ENCODE measurements around the gene PRR18. TPM values are rescaled to one million over a fixed set of nuclear protein-coding genes. Genes with fewer than 3 reads are reported as not detected.

PRR18 gene
- total RNA-seq, 2 donors from 2014 or later = not detected

DNA sequence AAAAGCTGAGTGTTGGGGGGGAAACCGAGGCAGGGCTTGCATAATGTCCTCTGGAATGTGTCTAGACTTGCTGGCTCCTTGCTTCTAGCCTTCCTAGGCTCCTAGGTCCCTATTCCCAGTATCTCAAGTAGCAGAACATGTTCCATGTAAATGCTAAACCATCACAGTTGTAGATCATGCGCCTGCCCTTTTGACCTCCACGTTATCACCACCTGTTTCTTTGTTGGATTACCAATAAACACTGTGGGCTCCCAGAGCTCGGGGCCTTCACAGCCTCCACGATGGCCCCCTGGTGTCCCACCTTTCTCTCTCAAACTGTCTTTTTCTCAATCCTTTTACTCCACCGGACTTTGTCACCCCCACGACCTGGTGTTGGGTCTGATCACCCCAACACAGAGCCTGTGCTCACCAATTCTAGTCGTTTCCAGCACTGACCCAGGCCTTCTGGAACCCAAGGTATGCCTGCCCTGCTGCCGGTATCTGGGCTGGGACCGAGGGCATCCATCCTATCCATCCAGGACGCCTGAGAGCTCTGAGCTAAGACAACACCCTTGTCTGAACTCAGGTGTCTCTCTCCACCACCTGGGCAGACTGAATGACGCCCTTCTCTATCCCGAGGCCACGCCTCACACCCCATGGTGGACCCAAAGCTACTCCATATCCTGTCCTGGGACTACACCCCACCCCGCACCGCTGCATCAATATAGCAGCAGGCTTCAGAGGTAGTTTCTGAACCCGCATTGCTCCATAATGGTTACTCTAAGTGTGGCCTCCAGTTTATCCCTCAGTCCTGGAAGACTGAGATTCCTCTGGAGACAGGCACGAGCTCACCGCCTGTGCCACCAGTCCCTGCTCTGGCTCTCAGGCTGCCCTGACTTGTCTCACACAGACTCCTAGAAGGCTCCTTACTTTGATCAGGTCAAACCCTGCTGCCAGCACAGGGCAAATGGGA, 9.3 kb upstream of the PRR18 start:
- Histone ChIP-seq H3K27me3 (no peaks in the 10 kb centered on the region), H3K4me1 (peaks cover 0 to 5% of the 10 kb centered on the region in 2 donors), H3K9me3 (no peaks in the 10 kb centered on the region), H3K4me3 (no peak overlapping the region), H3K36me3 (peaks cover 14% of the 10 kb centered on the region), H3K27ac (no peak overlapping the region)
- TF ChIP-seq, protein P1, sequence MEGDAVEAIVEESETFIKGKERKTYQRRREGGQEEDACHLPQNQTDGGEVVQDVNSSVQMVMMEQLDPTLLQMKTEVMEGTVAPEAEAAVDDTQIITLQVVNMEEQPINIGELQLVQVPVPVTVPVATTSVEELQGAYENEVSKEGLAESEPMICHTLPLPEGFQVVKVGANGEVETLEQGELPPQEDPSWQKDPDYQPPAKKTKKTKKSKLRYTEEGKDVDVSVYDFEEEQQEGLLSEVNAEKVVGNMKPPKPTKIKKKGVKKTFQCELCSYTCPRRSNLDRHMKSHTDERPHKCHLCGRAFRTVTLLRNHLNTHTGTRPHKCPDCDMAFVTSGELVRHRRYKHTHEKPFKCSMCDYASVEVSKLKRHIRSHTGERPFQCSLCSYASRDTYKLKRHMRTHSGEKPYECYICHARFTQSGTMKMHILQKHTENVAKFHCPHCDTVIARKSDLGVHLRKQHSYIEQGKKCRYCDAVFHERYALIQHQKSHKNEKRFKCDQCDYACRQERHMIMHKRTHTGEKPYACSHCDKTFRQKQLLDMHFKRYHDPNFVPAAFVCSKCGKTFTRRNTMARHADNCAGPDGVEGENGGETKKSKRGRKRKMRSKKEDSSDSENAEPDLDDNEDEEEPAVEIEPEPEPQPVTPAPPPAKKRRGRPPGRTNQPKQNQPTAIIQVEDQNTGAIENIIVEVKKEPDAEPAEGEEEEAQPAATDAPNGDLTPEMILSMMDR (IDR thresholded peaks at IDR 0.05) = no peak
- DNase-seq (ENCODE audit: low spot score) = no peak

DNA sequence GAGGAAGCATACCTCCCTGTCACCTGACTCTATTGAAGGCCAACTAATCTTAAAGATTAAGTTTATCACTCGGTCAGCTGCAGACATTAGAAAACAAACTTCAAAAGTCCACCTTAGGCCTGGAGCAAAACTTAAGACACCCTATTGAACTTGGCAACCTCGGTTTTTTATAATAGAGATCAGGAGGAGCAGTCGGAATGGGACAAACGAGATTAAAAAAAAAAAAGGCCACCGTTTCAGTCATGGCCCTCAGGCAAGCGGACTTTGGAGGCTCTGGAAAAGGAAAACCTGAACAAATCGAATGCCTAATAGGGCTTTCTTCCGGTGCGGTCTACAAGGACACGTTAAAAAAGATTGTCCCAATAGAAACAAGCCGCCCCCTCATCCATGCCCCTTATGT, 7.2 kb upstream of the PRR18 start:
- TF ChIP-seq, protein P1 (IDR thresholded peaks at IDR 0.05) = no peak
- no peak for DNase-seq (ENCODE audit: low spot score)

GRCh38 chr6:166314454-166314853, 6.3 kb upstream of the PRR18 start:
- TF ChIP-seq, protein P1 (IDR thresholded peaks at IDR 0.05) = no peak
- Histone ChIP-seq H3K27ac (no peak overlapping the region), H3K4me3 (no peak overlapping the region), H3K27me3 (no peaks in the 10 kb centered on the region), H3K4me1 (peaks cover 0 to 5% of the 10 kb centered on the region in 2 donors), H3K9me3 (no peaks in the 10 kb centered on the region), H3K36me3 (no peaks in the 10 kb centered on the region)
- no peak for DNase-seq (ENCODE audit: low spot score)

More for the DNA sequence above, 7.2 kb upstream of the PRR18 start:
- Histone ChIP-seq H3K4me1 (peaks cover 0 to 5% of the 10 kb centered on the region in 2 donors), H3K27me3 (no peaks in the 10 kb centered on the region), H3K4me3 (no peak overlapping the region), H3K36me3 (peaks cover under 1% of the 10 kb centered on the region), H3K9me3 (no peaks in the 10 kb centered on the region), H3K27ac (no peak overlapping the region)

DNA sequence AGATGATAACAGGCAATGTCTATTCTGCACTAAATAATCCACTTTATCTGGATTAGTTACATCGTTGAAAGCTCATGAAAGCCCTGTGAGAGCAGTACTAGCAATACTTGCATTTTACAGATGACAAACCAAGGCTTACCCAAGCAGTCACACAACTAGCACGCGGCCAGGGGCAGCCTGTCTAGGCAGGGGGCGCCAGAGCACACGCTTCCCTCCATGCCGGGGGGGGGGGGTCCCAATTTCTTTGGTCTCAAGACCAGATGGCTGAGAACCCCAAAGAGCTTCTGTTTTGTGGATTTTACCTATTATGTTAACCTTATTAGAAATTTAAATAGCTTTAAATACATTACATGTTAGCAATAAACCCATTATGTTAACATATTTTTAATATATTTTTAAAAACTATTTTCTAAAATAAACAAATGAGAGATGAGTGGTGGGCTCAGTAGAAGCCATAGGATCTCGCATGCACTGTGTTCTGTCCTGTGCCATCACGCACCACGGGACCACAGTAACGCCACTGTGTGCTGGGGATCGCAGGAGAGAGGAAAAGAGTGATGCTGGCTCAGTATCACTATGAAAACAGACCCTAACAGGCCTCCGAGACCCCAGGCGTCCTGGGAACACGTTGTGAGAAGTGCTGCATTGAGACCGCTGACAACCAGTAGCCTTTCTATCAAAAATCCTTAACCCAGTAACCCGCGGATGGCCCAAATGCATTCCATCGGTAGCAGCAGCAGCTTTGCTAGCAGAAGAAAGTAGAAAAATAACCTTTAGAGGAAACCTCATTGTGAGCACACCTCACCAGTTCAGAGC, 5.3 kb upstream of the PRR18 start:
- Histone ChIP-seq H3K4me3 (no peak overlapping the region), H3K9me3 (no peaks in the 10 kb centered on the region), H3K27me3 (peaks cover 0 to 3% of the 10 kb centered on the region in 2 donors), H3K36me3 (no peaks in the 10 kb centered on the region), H3K27ac (no peak overlapping the region), H3K4me1 (peaks cover 0 to 3% of the 10 kb centered on the region in 2 donors)
- DNase-seq (ENCODE audit: low spot score) = no peak
- TF ChIP-seq, protein P1 (IDR thresholded peaks at IDR 0.05) = peak; percentile 57 to 78

- H3K4me1 ChIP-seq = peaks cover 0 to 9% of the 10 kb centered on the region in 2 donors
- peaks cover 0 to 9% of the 10 kb centered on the region in 2 donors for H3K27me3 ChIP-seq
- TF ChIP-seq, protein P1 (IDR thresholded peaks at IDR 0.05) = no peak
- no peaks in the 10 kb centered on the region for H3K9me3 ChIP-seq
- no peak overlapping the region for H3K27ac ChIP-seq
- DNase-seq (ENCODE audit: low spot score) = no peak
- no peak overlapping the region for H3K4me3 ChIP-seq
- no peaks in the 10 kb centered on the region for H3K36me3 ChIP-seq
Measured at GRCh38 chr6:166312832-166313231, 4.6 kb upstream of the PRR18 start.

Measured in right atrium auricular region (tissue), 2 donors.